ENCODE measurements around the gene MYOM1.

The MYOM1 gene

GRCh38 chr18:3219631-3220335 lies at the start of gene MYOM1:
TSS of gene MYOM1 (minus strand) at chr18:3219968. CDS start at chr18:3215223, 4,745 bp downstream.
- no peak for DNase-seq (ENCODE audit: low read depth in 2 of 2)

DNA sequence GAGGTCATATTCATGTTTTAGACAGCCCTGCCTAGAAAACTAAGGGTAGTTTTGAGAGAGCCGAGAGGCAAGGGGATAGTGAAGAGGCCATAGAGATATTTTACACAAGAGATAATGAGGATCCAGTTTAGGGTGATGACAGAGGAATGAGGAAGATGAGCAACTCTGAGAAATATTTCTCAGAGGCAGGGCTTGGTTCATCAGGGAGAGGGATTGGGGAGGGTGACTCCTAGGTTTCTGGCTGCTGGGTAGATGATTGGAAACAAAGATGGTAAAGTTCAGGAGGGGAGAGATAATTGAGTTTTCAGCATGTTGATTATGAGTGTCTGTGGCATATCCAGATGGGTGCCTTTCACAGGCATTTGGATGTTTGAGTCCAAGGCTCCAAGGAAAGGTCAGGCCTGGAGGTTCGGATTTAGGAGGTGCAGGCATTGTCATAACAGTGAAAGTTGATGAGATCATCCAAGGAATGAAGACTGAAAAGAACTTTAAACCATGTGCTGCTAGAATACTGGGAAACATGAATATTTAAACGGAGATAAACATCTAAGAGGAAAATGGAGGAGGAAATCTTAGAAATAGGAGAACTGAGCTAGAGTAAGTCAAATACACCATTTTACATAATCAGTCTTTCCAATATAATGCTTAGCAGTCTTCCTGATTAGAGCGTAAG lies 49.6 kb upstream of the MYOM1 start:
- DNase-seq (ENCODE audit: low read depth in 2 of 2): no peak

GRCh38 chr18:3268306-3268705 lies 48.5 kb upstream of the MYOM1 start:
- no peak for DNase-seq (ENCODE audit: low read depth in 2 of 2)

- no peak for DNase-seq (ENCODE audit: low read depth in 2 of 2)
Observed at GRCh38 chr18:3266062-3266608, 46.4 kb upstream of the MYOM1 start.

DNA sequence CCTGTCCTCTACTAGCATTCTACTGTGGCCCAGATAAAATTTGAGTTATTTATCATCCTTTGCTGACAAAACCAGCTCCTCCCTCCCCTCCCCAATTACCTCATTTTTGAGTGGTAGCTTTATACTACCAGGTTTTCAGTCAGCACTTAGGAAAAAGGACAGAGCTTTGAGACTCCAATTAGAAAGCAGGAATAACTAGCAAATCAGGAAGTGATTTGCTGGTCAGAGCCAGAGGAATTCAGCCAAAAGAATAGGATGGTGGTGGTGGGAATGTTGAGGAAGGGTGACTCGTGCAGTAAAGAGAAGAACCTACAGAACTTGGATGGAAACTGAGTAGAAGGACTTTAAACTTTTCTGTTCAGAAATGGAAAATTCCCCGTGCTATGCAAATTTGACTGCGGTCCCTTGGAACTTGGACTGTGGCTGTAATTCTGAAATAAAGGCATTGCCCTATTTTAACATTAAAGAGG lies 45.8 kb upstream of the MYOM1 start:
- no peak for DNase-seq (ENCODE audit: low read depth in 2 of 2)

DNA sequence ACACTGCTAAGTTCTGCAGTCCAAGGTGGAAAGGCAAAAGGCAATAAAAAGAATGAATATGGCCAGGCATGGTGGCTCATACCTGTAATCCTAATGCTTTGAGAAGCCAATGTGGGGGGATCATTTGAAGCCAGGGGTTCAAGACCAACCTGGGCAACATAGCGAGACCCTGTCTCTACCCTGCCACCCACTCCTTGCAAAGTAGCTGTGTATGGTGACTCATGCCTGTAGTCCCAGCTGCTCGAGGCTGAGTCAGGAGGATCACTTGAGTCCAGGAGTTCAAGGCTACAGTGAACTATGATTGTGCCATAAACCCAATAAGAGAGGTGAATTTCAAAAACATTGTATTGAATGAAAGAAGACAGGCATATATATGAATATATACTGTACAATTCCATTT lies 44.6 kb upstream of the MYOM1 start:
- no peak for DNase-seq (ENCODE audit: low read depth in 2 of 2)

- no peak for DNase-seq (ENCODE audit: low read depth in 2 of 2)
Observed at GRCh38 chr18:3263132-3263700, 43.4 kb upstream of the MYOM1 start.

GRCh38 chr18:3262234-3263131 lies 42.7 kb upstream of the MYOM1 start:
- DNase-seq (ENCODE audit: low read depth in 2 of 2): no peak

GRCh38 chr18:3261373-3262233 lies 41.8 kb upstream of the MYOM1 start, which contains the start of gene MYL12B:
TSS of gene MYL12B (plus strand) at chr18:3262133. CDS start at chr18:3272899, 10,766 bp downstream.
- DNase-seq (ENCODE audit: low read depth in 2 of 2): peak; percentile 71 to 76

GRCh38 chr18:3260995-3261372 lies 41.2 kb upstream of the MYOM1 start:
- DNase-seq (ENCODE audit: low read depth in 2 of 2): no peak

GRCh38 chr18:3257627-3258120 lies 37.9 kb upstream of the MYOM1 start:
- DNase-seq (ENCODE audit: low read depth in 2 of 2): no peak

- DNase-seq (ENCODE audit: low read depth in 2 of 2): no peak
Observed at GRCh38 chr18:3256693-3257626, 37.2 kb upstream of the MYOM1 start.

DNA sequence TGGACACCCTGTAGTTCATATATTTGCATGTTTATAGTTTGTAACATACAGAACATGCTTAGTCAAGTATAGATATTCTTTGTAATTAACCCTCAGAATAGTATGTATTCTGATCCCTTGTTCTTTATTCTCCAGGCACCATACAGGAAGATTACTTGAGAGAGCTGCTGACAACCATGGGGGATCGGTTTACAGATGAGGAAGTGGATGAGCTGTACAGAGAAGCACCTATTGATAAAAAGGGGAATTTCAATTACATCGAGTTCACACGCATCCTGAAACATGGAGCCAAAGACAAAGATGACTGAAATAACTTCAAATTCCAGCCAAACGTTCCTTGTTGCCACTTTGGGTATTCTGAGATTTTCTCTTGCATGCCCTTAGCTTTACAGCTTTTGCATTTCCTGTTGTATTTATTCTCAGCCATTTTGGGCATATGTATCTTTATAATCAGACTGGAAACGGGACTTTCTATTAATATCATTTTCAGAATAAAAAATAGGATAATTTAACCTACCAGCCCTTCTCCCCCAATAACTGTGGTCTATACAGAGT lies 35.9 kb upstream of the MYOM1 start:
- no peak for DNase-seq (ENCODE audit: low read depth in 2 of 2)

- DNase-seq (ENCODE audit: low read depth in 2 of 2): no peak
Observed at GRCh38 chr18:3254725-3255124, 35.0 kb upstream of the MYOM1 start.

GRCh38 chr18:3252843-3253242 lies 33.1 kb upstream of the MYOM1 start:
- no peak for DNase-seq (ENCODE audit: low read depth in 2 of 2)

GRCh38 chr18:3251963-3252277 lies 32.2 kb upstream of the MYOM1 start:
- no peak for DNase-seq (ENCODE audit: low read depth in 2 of 2)

DNA sequence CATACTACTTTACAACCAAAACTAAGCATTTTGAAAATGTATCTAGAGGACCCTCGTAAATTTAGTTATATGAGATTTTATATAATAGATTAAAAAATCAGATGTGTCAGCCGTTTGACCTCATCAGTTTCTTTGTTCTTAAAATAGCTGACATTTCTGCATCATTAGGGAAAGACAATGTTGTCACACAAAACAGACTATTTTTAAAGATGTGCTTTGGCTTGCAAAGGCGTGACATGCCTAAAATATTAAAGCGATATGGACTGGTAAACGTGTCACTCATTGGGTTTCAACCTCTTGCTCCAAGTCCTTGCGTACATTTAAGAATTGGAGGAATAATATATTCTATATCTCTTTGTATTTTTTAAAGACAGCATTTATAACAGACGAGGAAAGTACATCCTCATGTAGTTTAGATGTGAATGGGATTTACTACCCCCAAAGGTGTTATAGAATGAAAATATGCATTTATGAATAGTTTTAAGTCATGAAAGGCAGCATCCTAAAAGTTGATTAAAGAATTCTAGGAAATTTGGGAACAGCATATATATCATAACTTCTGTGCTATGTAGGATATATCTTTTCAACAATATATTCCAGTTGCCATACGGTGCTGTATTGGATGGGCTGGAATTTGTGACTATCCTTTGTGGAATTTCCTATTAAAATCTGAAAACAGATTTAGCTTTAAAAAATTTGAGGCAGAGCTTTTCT lies 31.6 kb upstream of the MYOM1 start:
- DNase-seq (ENCODE audit: low read depth in 2 of 2): no peak
